ENCODE measurements around the gene ATP6V0C. TPM values are rescaled to one million over a fixed set of nuclear protein-coding genes. Genes with fewer than 3 reads are reported as not detected.
A peak's percentile ranks its signal among the peaks of the same experiment; 100 is the strongest.

ATP6V0C gene
- 13.2 TPM for total RNA-seq (ENCODE audit: insufficient read depth, low replicate concordance)

- peak; percentile 92 for DNase-seq (ENCODE audit: low spot score)
Observed at GRCh38 chr16:2513405-2514332, at the start of gene ATP6V0C. ATP6V0C (plus strand) TSS chr16:2513952; CDS start chr16:2514104, 152 bp downstream.

- DNase-seq (ENCODE audit: low spot score): no peak
Observed at GRCh38 chr16:2464333-2464732, 49.4 kb upstream of the ATP6V0C start.

- DNase-seq (ENCODE audit: low spot score): no peak
Observed at GRCh38 chr16:2465653-2466415, 47.9 kb upstream of the ATP6V0C start.

GRCh38 chr16:2466667-2467527 is 46.9 kb upstream of the ATP6V0C start:
- DNase-seq (ENCODE audit: low spot score): no peak

- peak; percentile 82 for DNase-seq (ENCODE audit: low spot score)
Observed at GRCh38 chr16:2467528-2468232, 46.1 kb upstream of the ATP6V0C start.

GRCh38 chr16:2468233-2468724 is 45.5 kb upstream of the ATP6V0C start:
- peak; percentile 51 for DNase-seq (ENCODE audit: low spot score)

DNA sequence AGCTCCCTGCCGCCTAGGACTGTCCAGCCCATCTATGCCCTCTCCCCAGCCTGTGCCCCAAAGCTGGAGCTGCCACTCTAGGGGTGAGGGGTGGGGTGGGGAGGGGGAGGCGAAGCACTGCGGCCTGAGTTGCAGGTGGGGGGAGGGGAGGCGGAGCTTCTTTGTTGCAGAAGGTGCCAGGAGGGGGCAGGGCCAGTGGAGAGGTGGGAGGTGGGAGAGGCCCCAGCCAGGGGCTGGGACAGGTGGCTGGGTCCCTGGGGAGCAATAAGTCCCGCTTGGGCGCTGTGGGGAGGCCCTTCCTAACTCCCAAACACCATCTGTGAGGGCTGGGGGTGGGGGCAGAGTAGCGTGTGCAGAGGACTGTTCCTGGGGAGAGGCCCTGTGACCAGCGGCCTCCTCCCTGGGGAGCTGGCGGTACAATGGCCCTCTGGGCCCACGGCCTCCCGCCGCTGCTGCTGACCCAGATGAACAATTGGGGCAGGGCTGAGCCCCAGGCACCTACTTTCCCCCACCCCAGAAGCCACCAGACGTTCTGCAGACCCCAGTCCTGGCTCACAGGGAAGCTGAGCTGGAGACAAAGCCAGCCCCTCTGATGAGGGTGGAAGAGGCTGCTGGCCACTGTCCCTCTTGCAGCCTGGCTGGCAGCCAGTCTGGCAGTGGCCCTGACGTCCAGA is 44.9 kb upstream of the ATP6V0C start:
- DNase-seq (ENCODE audit: low spot score): peak; percentile 29

DNA sequence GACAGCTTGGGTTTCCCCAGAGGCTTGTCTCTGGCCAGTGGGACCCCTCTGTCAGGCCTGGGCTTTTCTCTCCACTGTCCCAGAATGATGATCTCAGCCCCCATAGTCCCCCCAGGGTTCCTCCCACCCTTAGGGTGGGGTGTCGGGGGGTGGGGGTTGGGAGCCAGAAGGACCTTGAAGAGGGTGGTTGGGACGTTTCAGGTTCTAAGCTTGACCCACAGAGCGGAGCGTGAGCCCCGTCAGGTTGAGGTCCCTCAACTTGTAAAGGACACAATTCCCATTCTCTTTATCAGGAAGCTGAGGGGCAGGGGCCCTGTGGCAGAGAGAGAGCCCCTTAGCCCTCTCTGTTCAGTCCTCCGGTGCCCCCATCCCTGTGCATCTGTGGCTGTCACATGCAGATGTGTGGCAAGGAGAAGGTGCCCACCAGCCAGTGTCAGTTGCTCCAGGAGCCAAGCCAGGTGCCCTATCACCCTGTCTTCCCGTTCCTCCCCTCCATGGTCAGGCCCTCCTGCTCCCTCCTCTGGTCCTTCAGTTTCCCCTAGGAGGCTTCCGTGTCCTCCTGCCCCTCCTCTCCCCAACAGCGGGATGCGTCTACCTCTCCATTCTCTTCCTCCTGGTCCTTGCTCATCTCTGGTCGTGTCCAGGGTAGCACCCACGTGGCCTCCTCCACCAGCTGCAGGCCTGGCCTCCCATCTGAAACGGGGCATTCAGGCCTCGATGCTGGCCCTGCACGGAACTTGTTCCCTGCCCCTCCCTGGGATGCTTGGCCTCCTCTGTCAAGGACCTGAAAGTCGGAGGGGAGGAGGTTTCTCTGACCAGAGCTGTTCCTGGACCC is 44.1 kb upstream of the ATP6V0C start:
- DNase-seq (ENCODE audit: low spot score): no peak

GRCh38 chr16:2470234-2470601 is 43.5 kb upstream of the ATP6V0C start:
- DNase-seq (ENCODE audit: low spot score): no peak

- no peak for DNase-seq (ENCODE audit: low spot score)
Observed at GRCh38 chr16:2470603-2471015, 43.1 kb upstream of the ATP6V0C start.

DNA sequence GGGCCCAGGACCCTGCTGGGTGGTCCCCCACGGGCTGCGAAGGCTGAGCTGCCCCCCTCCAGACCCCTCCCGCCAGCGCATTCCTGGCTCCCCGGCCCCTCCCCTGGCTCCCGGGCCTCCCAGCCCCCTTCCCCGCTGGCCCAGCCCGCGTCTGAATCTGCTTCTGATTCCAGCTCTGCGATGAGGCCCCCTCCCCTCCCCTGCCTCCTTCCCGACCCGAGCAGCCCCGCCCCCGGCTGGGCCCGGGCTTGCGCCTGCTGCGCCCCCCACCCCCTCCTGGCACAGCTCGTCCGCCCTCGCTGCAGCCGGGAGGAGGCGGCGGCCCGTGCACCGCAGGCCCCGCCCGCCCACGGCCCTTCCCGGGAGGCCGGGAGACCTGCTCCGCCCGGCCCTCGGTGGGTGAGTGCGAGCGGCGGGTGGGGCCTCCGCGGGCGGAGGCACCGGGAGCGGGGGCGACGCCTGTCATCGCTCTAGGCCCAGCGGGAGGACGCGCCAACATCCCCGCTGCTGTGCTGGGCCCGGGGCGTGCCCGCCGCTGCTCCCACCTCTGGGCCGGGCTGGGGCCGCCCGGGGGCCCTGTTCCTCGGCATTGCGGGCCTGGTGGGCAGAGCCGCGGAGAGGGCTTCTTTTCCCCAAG is 42.6 kb upstream of the ATP6V0C start, which contains the start of gene NTN3:
NTN3 (plus strand) TSS at position 282 of the 637 bp plus-strand sequence. CDS start 405 bp downstream, outside the sequence.
- peak; percentile 76 for DNase-seq (ENCODE audit: low spot score)

DNA sequence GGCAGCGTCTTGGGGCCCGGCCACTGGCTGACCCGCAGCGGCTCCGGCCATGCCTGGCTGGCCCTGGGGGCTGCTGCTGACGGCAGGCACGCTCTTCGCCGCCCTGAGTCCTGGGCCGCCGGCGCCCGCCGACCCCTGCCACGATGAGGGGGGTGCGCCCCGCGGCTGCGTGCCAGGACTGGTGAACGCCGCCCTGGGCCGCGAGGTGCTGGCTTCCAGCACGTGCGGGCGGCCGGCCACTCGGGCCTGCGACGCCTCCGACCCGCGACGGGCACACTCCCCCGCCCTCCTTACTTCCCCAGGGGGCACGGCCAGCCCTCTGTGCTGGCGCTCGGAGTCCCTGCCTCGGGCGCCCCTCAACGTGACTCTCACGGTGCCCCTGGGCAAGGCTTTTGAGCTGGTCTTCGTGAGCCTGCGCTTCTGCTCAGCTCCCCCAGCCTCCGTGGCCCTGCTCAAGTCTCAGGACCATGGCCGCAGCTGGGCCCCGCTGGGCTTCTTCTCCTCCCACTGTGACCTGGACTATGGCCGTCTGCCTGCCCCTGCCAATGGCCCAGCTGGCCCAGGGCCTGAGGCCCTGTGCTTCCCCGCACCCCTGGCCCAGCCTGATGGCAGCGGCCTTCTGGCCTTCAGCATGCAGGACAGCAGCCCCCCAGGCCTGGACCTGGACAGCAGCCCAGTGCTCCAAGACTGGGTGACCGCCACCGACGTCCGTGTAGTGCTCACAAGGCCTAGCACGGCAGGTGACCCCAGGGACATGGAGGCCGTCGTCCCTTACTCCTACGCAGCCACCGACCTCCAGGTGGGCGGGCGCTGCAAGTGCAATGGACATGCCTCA is 41.9 kb upstream of the ATP6V0C start:
- DNase-seq (ENCODE audit: low spot score): no peak

- DNase-seq (ENCODE audit: low spot score): no peak
Observed at GRCh38 chr16:2472488-2472864, 41.3 kb upstream of the ATP6V0C start.

- no peak for DNase-seq (ENCODE audit: low spot score)
Observed at GRCh38 chr16:2472885-2473445, 40.8 kb upstream of the ATP6V0C start.

DNA sequence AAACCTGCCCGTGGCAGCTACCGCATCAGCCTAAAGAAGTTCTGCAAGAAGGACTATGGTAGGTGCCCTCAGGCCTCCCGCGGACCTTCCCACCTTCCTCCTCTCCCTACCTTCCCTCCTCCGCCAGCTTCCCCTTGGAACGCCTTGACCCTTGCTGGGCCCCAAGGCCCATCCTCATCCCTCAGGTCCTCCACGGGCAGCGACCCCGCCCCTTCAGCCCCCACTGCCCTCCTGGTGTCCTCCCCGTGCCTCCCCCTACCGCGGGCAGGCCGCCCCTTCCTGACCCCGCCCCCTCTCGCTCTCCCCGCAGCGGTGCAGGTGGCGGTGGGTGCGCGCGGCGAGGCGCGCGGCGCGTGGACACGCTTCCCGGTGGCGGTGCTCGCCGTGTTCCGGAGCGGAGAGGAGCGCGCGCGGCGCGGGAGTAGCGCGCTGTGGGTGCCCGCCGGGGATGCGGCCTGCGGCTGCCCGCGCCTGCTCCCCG is 40.3 kb upstream of the ATP6V0C start:
- peak; percentile 26 for DNase-seq (ENCODE audit: low spot score)

DNA sequence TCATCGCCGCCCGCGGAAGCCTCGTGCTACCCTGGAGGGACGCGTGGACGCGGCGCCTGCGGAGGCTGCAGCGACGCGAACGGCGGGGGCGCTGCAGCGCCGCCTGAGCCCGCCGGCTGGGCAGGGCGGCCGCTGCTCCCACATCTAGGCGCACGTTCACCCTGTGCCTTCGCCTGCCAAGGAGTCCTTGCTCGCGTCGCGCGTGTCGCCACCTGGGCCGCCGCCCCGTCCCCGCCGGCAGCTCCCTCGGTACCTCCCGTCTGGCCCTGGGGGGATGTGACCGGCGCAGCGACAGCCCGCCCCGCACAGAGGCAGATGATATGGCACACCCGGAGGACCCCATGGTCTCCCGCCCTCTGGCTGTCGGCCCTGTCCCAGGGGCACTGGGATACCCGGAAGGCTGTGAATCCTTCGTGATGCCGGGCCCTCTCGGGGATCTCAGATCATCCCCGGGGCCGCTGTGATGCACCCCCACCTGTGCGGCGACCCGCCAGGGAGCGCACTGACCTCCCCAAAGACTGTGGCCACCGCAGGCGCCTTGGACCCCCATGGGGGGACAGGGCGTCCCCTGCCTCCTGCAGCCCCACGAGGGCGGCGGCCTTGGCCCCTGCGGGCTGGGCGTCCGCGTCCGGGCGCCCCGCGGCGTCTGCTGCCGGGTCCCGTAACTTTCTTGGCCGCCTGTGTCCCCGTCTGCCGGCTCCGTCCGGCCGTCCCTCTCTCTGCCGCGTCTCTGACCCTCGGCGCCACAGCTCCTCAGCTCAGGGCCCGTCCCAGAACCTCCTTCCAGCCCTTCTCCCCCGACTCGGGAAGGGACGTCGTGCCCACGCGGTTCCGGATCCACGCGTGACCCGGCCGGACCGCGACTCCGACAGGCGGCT is 39.5 kb upstream of the ATP6V0C start:
- peak; percentile 38 for DNase-seq (ENCODE audit: low spot score)

Data from umbilical cord (tissue), 2 donors.